ENCODE measurements around the gene VIT. TPM values are rescaled to one million over a fixed set of nuclear protein-coding genes. Genes with fewer than 3 reads are reported as not detected.

The VIT gene
- total and polyA plus RNA-seq, 2 donors (not counting 1 experiment from before 2014, with no cell fraction given): 0.17 to 0.62 TPM

DNA sequence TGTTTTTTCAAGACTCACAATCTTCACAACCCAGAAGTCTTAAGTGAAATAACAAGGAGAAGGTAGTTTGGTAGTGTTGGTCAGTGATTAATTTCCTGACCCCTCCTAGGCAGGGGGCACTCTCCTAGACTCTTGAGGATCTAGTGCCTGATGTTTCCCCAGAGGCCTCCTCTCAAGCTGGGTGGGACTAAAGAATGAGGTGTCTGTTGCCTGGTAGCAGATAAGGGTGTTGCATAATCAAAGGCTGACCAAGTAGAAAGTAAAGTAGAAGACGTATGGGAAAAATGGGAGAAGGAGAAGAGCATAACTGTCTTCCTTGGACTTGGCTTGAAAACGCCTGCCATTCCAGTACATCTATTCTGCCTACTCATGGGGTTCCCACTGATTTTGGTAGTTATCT lies 37.8 kb downstream of the VIT start:
- peak; percentile 5 to 15 for DNase-seq (ENCODE audit: low read depth in 2 of 2)

DNA sequence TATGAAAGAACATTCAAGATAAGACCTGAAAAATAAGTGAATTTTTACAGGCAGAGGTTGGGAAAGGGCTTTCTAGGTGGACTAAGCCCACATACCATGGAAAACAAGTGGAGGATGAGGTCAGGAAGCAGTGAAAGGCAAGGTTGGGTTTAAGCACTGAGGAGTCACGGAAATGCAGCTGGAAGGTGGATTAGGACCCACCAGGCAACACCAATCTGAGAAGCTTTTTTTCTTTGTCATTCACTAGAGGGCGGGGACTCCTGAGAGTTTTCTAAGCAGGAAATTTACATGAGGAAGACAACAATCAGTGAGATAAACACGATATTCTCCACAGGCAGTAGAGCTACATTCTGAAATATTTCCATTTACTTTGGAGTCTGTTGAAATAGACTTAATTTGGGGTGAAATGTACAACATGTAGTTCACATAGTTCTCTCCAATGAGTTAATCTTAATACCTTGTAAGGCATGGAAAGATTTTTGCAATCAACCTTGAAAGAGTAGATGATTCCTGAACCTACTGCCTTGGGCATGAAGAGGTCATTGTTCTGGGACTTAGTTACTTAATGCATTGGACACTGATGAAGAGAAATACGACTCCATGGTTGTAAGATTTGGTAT lies 40.7 kb downstream of the VIT start:
- TF ChIP-seq, protein P1, sequence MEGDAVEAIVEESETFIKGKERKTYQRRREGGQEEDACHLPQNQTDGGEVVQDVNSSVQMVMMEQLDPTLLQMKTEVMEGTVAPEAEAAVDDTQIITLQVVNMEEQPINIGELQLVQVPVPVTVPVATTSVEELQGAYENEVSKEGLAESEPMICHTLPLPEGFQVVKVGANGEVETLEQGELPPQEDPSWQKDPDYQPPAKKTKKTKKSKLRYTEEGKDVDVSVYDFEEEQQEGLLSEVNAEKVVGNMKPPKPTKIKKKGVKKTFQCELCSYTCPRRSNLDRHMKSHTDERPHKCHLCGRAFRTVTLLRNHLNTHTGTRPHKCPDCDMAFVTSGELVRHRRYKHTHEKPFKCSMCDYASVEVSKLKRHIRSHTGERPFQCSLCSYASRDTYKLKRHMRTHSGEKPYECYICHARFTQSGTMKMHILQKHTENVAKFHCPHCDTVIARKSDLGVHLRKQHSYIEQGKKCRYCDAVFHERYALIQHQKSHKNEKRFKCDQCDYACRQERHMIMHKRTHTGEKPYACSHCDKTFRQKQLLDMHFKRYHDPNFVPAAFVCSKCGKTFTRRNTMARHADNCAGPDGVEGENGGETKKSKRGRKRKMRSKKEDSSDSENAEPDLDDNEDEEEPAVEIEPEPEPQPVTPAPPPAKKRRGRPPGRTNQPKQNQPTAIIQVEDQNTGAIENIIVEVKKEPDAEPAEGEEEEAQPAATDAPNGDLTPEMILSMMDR (conservative IDR thresholded peaks at IDR 0.05 in 1 of 2, IDR thresholded peaks at IDR 0.05 in 1 of 2; ENCODE audit: low read depth in 1 of 2, low read length in 2 of 2): no peak
- TF ChIP-seq EZH2 (IDR thresholded peaks at IDR 0.05; ENCODE audit: low read length, missing control alignments): no peak
- no peak for DNase-seq (ENCODE audit: low read depth in 2 of 2)
- no peak overlapping the region for H3K4me3 ChIP-seq (replicated peaks in 1 of 4; ENCODE audit: control extremely low read depth in 1 of 4, insufficient read depth in 1 of 4, low read depth in 3 of 4, low read length in 4 of 4)
- H3K27ac ChIP-seq (ENCODE audit: insufficient read depth, low read length): no peak overlapping the region
- peaks cover 8% of the 10 kb centered on the region for H3K27me3 ChIP-seq (ENCODE audit: control insufficient read depth, insufficient read depth, low read length)
- no peak overlapping the region for H3K4me2 ChIP-seq (ENCODE audit: extremely low read depth, insufficient read depth, low read length)
- no peak overlapping the region for H3K9ac ChIP-seq (ENCODE audit: insufficient read depth, low read length)
- no peaks in the 10 kb centered on the region for H3K4me1 ChIP-seq (ENCODE audit: control insufficient read depth, extremely low read depth, insufficient read depth, low read length)
- no peak overlapping the region for H2AFZ ChIP-seq (ENCODE audit: low read length)
- no peaks in the 10 kb centered on the region for H3K36me3 ChIP-seq (ENCODE audit: control insufficient read depth, insufficient read depth, low read length)
- no peaks in the 10 kb centered on the region for H3K79me2 ChIP-seq (ENCODE audit: control insufficient read depth, insufficient read depth, low read length)
- H4K20me1 ChIP-seq (ENCODE audit: control insufficient read depth, extremely low read depth, insufficient read depth, low read length): no peaks in the 10 kb centered on the region
- no peaks in the 10 kb centered on the region for H3K9me3 ChIP-seq (ENCODE audit: control insufficient read depth, insufficient read depth, low read depth, low read length)

More for the DNA sequence above, 37.8 kb downstream of the VIT start:
- TF ChIP-seq, protein P1 (conservative IDR thresholded peaks at IDR 0.05 in 1 of 2, IDR thresholded peaks at IDR 0.05 in 1 of 2; ENCODE audit: low read depth in 1 of 2, low read length in 2 of 2): no peak
- no peak for TF ChIP-seq EZH2 (IDR thresholded peaks at IDR 0.05; ENCODE audit: low read length, missing control alignments)
- Histone ChIP-seq H3K79me2 (ENCODE audit: control insufficient read depth, insufficient read depth, low read length) (no peaks in the 10 kb centered on the region), H3K9me3 (ENCODE audit: control insufficient read depth, insufficient read depth, low read depth, low read length) (no peaks in the 10 kb centered on the region), H3K27ac (ENCODE audit: insufficient read depth, low read length) (no peak overlapping the region), H3K4me2 (ENCODE audit: extremely low read depth, insufficient read depth, low read length) (no peak overlapping the region), H3K9ac (ENCODE audit: insufficient read depth, low read length) (no peak overlapping the region), H3K36me3 (ENCODE audit: control insufficient read depth, insufficient read depth, low read length) (no peaks in the 10 kb centered on the region), H3K4me1 (ENCODE audit: control insufficient read depth, extremely low read depth, insufficient read depth, low read length) (no peaks in the 10 kb centered on the region), H3K27me3 (ENCODE audit: control insufficient read depth, insufficient read depth, low read length) (peaks cover 2% of the 10 kb centered on the region), H2AFZ (ENCODE audit: low read length) (no peak overlapping the region), H3K4me3 (replicated peaks in 1 of 4; ENCODE audit: control extremely low read depth in 1 of 4, insufficient read depth in 1 of 4, low read depth in 3 of 4, low read length in 4 of 4) (no peak overlapping the region), H4K20me1 (ENCODE audit: control insufficient read depth, extremely low read depth, insufficient read depth, low read length) (no peaks in the 10 kb centered on the region)

DNA sequence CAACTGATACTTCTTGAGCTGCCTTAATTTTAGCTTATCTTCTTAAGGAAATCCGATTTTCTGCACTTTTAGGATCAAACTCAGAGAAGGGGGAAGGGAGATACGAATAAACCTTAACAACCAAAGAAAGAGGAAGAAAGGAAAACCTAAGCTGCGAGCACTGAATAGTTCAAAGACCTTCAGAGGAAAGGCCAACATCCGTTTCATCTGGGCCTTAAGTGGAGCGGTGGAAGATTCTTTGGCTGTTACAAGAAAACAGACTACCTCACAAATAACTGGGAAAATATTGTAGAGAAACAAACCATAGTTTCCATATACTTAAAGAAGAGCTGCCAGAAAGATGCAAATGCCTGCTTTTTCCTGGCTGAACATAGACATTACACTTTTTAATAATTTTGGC lies 43.6 kb downstream of the VIT start:
- Histone ChIP-seq H2AFZ (ENCODE audit: low read length) (no peak overlapping the region), H3K4me2 (ENCODE audit: extremely low read depth, insufficient read depth, low read length) (no peak overlapping the region), H3K36me3 (ENCODE audit: control insufficient read depth, insufficient read depth, low read length) (no peaks in the 10 kb centered on the region), H3K9me3 (ENCODE audit: control insufficient read depth, insufficient read depth, low read depth, low read length) (no peaks in the 10 kb centered on the region), H3K27ac (ENCODE audit: insufficient read depth, low read length) (no peak overlapping the region), H3K79me2 (ENCODE audit: control insufficient read depth, insufficient read depth, low read length) (no peaks in the 10 kb centered on the region), H4K20me1 (ENCODE audit: control insufficient read depth, extremely low read depth, insufficient read depth, low read length) (no peaks in the 10 kb centered on the region), H3K27me3 (ENCODE audit: control insufficient read depth, insufficient read depth, low read length) (peaks cover 14% of the 10 kb centered on the region), H3K9ac (ENCODE audit: insufficient read depth, low read length) (no peak overlapping the region), H3K4me1 (ENCODE audit: control insufficient read depth, extremely low read depth, insufficient read depth, low read length) (no peaks in the 10 kb centered on the region), H3K4me3 (replicated peaks in 1 of 4; ENCODE audit: control extremely low read depth in 1 of 4, insufficient read depth in 1 of 4, low read depth in 3 of 4, low read length in 4 of 4) (no peak overlapping the region)
- no peak for DNase-seq (ENCODE audit: low read depth in 2 of 2)
- TF ChIP-seq, protein P1 (conservative IDR thresholded peaks at IDR 0.05 in 1 of 2, IDR thresholded peaks at IDR 0.05 in 1 of 2; ENCODE audit: low read depth in 1 of 2, low read length in 2 of 2): no peak
- no peak for TF ChIP-seq EZH2 (IDR thresholded peaks at IDR 0.05; ENCODE audit: low read length, missing control alignments)
